ENCODE results near the gene PEX6.

The PEX6 gene

DNA sequence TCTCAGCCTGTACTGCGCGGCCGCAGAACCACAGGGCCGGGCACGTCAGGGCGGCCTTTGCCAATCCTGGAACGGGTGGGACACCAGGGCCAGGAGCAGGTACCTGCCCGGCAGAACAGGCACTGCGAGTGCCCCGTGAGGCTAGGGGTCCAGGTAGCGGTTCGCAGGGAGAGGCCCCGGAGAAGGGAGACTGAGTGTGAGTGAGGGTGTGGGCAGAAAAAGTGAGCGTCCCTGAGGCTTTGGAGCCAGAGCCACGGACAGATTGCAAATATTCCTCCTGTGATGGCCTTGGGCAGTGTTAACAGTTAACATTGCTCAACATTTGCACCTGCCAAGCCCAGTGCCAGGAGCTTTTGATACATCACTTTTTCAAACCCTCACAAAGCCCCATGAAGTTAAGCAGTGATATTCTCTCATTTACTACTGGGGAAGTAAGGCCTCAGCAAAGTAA is 17.9 kb downstream of the PEX6 start:
- peak overlapping the region; percentile 66 for H3K4me3 ChIP-seq (ENCODE audit: low read length)
- H3K9ac ChIP-seq (ENCODE audit: low read length): no peak overlapping the region

DNA sequence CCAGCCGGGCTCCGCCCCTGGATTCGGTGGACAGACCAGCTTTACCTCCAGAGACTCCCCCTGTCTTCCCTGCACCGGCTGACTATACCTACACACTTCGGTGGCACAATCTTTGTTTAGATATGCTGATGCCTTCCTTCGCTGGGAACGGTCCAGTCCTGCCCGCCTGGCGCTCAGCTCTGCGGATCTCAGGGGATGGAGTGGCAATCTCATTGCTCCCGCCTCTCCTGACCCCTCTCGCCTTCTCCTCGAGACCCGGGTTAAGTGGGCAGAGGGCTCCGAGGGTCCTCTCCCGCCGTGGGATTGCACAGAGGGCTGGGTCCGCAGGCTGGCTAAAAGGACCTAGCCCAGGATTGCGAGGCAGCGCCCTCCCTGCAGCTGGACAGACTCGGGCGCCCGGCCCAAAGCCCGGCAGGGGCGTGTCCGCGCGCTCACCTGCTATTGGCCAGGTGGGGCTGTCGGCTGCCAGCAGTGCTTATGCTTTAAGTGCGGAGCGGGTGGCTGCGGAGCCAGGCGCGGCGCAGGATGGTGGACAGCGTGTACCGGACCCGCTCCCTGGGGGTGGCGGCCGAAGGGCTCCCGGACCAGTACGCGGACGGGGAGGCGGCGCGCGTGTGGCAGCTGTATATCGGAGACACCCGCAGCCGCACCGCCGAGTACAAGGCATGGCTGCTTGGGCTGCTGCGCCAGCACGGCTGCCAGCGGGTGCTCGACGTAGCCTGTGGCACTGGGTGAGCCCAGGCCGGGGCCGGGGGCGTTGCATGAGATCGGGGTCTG is 18.6 kb downstream of the PEX6 start, which contains the start of gene GNMT:
TSS of gene GNMT (plus strand) at position 512 of the 777 bp plus-strand sequence. CDS start at position 526, 14 bp downstream.
- Histone ChIP-seq H3K36me3 (replicated peaks; ENCODE audit: insufficient read depth, low read length) (no peaks in the 10 kb centered on the region), H3K9me3 (replicated peaks; ENCODE audit: insufficient read depth, low read length) (no peaks in the 10 kb centered on the region), H3K4me3 (ENCODE audit: low read length) (peak within 1 kb of the TSS; percentile 66), H3K4me1 (ENCODE audit: low read length) (no peaks in the 10 kb centered on the region), H3K27me3 (replicated peaks; ENCODE audit: insufficient read depth, low read length) (no peaks in the 10 kb centered on the region), H4K20me1 (ENCODE audit: insufficient read depth, low read length) (no peaks in the 10 kb centered on the region), H3K9ac (ENCODE audit: low read length) (peak within 1 kb of the TSS; percentile 14; the same call in 1 of the 2 replicates), H2AFZ (ENCODE audit: low read length) (peak within 1 kb of the TSS; percentile 49), H3K4me2 (ENCODE audit: low read depth, low read length) (peak within 1 kb of the TSS; percentile 77), H3K27ac (ENCODE audit: low read length) (no peak within 1 kb of the TSS), H3K9me2 (replicated peaks; ENCODE audit: insufficient read depth, low read length) (no peaks in the 10 kb centered on the region), H3F3A (ENCODE audit: insufficient read depth, low read length) (no peaks in the 10 kb centered on the region; the same call in 1 of the 2 replicates), H3K79me2 (ENCODE audit: low read length) (no peaks in the 10 kb centered on the region)
- peak; percentile 51 for DNase-seq
- no peak for TF ChIP-seq EZH2phosphoT487 (IDR thresholded peaks at IDR 0.05; ENCODE audit: low read length)
- TF ChIP-seq, protein P1, sequence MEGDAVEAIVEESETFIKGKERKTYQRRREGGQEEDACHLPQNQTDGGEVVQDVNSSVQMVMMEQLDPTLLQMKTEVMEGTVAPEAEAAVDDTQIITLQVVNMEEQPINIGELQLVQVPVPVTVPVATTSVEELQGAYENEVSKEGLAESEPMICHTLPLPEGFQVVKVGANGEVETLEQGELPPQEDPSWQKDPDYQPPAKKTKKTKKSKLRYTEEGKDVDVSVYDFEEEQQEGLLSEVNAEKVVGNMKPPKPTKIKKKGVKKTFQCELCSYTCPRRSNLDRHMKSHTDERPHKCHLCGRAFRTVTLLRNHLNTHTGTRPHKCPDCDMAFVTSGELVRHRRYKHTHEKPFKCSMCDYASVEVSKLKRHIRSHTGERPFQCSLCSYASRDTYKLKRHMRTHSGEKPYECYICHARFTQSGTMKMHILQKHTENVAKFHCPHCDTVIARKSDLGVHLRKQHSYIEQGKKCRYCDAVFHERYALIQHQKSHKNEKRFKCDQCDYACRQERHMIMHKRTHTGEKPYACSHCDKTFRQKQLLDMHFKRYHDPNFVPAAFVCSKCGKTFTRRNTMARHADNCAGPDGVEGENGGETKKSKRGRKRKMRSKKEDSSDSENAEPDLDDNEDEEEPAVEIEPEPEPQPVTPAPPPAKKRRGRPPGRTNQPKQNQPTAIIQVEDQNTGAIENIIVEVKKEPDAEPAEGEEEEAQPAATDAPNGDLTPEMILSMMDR (IDR thresholded peaks at IDR 0.05; ENCODE audit: low read length): no peak
- TF ChIP-seq EZH2 (optimal IDR thresholded peaks at IDR 0.05; ENCODE audit: low read depth, low read length): no peak

More for the DNA sequence above, 17.9 kb downstream of the PEX6 start:
- Histone ChIP-seq H3F3A (ENCODE audit: insufficient read depth, low read length) (no peaks in the 10 kb centered on the region; the same call in 1 of the 2 replicates), H3K79me2 (ENCODE audit: low read length) (no peaks in the 10 kb centered on the region), H2AFZ (ENCODE audit: low read length) (peak overlapping the region; percentile 49), H3K27ac (ENCODE audit: low read length) (no peak overlapping the region), H4K20me1 (ENCODE audit: insufficient read depth, low read length) (no peaks in the 10 kb centered on the region), H3K4me1 (ENCODE audit: low read length) (no peaks in the 10 kb centered on the region), H3K9me3 (replicated peaks; ENCODE audit: insufficient read depth, low read length) (no peaks in the 10 kb centered on the region), H3K36me3 (replicated peaks; ENCODE audit: insufficient read depth, low read length) (no peaks in the 10 kb centered on the region), H3K4me2 (ENCODE audit: low read depth, low read length) (peak overlapping the region; percentile 77), H3K9me2 (replicated peaks; ENCODE audit: insufficient read depth, low read length) (no peaks in the 10 kb centered on the region), H3K27me3 (replicated peaks; ENCODE audit: insufficient read depth, low read length) (no peaks in the 10 kb centered on the region)
- no peak for DNase-seq
- TF ChIP-seq EZH2 (optimal IDR thresholded peaks at IDR 0.05; ENCODE audit: low read depth, low read length) (no peak), EZH2phosphoT487 (IDR thresholded peaks at IDR 0.05; ENCODE audit: low read length) (no peak)
- TF ChIP-seq, protein P1 (IDR thresholded peaks at IDR 0.05; ENCODE audit: low read length): no peak

DNA sequence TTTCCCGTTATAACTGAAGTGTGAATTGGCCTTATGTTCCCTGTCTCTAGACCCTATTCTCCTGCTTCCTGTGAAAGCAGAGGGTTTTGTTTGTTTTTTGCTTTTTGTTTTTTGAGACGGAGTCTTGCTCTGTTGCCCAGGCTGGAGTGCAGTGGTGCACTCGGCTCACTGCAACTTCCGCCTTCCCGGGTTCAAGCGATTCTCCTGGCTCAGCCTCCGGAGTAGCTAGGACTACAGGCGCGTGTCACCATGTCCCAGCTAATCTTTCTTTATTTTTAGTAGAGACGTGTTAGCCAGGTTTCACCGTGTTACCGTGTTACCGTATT is 19.1 kb downstream of the PEX6 start:
- Histone ChIP-seq H4K20me1 (ENCODE audit: insufficient read depth, low read length) (no peaks in the 10 kb centered on the region), H3K4me2 (ENCODE audit: low read depth, low read length) (peak overlapping the region; percentile 77; the same call in 1 of the 2 replicates), H3K9me2 (replicated peaks; ENCODE audit: insufficient read depth, low read length) (no peaks in the 10 kb centered on the region), H3K4me1 (ENCODE audit: low read length) (no peaks in the 10 kb centered on the region), H3F3A (ENCODE audit: insufficient read depth, low read length) (no peaks in the 10 kb centered on the region; the same call in 1 of the 2 replicates), H3K9me3 (replicated peaks; ENCODE audit: insufficient read depth, low read length) (no peaks in the 10 kb centered on the region), H3K36me3 (replicated peaks; ENCODE audit: insufficient read depth, low read length) (no peaks in the 10 kb centered on the region), H3K9ac (ENCODE audit: low read length) (no peak overlapping the region), H3K27me3 (replicated peaks; ENCODE audit: insufficient read depth, low read length) (no peaks in the 10 kb centered on the region), H3K79me2 (ENCODE audit: low read length) (no peaks in the 10 kb centered on the region), H3K27ac (ENCODE audit: low read length) (no peak overlapping the region), H3K4me3 (ENCODE audit: low read length) (peak overlapping the region; percentile 66; the same call in 1 of the 2 replicates), H2AFZ (ENCODE audit: low read length) (peak overlapping the region; percentile 49; the same call in 1 of the 2 replicates)
- no peak for DNase-seq
- TF ChIP-seq, protein P1 (IDR thresholded peaks at IDR 0.05; ENCODE audit: low read length): no peak
- TF ChIP-seq EZH2 (optimal IDR thresholded peaks at IDR 0.05; ENCODE audit: low read depth, low read length) (no peak), EZH2phosphoT487 (IDR thresholded peaks at IDR 0.05; ENCODE audit: low read length) (no peak)

Measured in MM.1S (cell line).